ENCODE measurements around the gene RALGAPB. TPM values are rescaled to one million over a fixed set of nuclear protein-coding genes. Genes with fewer than 3 reads are reported as not detected.

RALGAPB gene
- total and polyA plus RNA-seq, 2 experiments from 2014 or later: 10.2 to 40.4 TPM

DNA sequence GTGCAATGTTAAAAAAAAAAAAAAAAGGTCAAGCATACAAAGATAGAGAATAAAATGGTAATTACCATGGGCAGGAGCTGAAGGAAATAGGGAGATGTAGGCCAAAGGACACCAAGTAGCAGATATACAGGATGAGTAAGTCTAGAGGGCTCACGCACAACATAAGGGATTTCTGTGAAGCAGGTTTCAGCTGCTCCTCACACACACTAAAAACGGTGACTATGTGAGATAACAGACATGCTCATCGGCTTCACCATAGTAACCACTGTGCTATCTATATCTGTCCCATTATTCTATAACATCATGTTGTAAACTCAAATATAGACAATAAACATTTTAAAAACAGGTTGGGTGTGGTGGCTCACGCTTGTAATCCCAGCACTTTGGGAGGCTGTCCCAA lies 49.1 kb upstream of the RALGAPB start (continued):
- TF ChIP-seq, protein P1, sequence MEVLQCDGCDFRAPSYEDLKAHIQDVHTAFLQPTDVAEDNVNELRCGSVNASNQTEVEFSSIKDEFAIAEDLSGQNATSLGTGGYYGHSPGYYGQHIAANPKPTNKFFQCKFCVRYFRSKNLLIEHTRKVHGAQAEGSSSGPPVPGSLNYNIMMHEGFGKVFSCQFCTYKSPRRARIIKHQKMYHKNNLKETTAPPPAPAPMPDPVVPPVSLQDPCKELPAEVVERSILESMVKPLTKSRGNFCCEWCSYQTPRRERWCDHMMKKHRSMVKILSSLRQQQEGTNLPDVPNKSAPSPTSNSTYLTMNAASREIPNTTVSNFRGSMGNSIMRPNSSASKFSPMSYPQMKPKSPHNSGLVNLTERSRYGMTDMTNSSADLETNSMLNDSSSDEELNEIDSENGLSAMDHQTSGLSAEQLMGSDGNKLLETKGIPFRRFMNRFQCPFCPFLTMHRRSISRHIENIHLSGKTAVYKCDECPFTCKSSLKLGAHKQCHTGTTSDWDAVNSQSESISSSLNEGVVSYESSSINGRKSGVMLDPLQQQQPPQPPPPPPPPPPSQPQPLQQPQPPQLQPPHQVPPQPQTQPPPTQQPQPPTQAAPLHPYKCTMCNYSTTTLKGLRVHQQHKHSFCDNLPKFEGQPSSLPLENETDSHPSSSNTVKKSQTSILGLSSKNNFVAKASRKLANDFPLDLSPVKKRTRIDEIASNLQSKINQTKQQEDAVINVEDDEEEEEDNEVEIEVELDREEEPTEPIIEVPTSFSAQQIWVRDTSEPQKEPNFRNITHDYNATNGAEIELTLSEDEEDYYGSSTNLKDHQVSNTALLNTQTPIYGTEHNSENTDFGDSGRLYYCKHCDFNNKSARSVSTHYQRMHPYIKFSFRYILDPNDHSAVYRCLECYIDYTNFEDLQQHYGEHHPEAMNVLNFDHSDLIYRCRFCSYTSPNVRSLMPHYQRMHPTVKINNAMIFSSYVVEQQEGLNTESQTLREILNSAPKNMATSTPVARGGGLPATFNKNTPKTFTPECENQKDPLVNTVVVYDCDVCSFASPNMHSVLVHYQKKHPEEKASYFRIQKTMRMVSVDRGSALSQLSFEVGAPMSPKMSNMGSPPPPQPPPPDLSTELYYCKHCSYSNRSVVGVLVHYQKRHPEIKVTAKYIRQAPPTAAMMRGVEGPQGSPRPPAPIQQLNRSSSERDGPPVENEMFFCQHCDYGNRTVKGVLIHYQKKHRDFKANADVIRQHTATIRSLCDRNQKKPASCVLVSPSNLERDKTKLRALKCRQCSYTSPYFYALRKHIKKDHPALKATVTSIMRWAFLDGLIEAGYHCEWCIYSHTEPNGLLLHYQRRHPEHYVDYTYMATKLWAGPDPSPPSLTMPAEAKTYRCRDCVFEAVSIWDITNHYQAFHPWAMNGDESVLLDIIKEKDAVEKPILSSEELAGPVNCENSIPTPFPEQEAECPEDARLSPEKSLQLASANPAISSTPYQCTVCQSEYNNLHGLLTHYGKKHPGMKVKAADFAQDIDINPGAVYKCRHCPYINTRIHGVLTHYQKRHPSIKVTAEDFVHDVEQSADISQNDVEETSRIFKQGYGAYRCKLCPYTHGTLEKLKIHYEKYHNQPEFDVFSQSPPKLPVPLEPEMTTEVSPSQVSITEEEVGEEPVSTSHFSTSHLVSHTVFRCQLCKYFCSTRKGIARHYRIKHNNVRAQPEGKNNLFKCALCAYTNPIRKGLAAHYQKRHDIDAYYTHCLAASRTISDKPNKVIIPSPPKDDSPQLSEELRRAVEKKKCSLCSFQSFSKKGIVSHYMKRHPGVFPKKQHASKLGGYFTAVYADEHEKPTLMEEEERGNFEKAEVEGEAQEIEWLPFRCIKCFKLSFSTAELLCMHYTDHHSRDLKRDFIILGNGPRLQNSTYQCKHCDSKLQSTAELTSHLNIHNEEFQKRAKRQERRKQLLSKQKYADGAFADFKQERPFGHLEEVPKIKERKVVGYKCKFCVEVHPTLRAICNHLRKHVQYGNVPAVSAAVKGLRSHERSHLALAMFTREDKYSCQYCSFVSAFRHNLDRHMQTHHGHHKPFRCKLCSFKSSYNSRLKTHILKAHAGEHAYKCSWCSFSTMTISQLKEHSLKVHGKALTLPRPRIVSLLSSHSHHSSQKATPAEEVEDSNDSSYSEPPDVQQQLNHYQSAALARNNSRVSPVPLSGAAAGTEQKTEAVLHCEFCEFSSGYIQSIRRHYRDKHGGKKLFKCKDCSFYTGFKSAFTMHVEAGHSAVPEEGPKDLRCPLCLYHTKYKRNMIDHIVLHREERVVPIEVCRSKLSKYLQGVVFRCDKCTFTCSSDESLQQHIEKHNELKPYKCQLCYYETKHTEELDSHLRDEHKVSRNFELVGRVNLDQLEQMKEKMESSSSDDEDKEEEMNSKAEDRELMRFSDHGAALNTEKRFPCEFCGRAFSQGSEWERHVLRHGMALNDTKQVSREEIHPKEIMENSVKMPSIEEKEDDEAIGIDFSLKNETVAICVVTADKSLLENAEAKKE (CRISPR knock-in tag; IDR thresholded peaks at IDR 0.05): no peak

DNA sequence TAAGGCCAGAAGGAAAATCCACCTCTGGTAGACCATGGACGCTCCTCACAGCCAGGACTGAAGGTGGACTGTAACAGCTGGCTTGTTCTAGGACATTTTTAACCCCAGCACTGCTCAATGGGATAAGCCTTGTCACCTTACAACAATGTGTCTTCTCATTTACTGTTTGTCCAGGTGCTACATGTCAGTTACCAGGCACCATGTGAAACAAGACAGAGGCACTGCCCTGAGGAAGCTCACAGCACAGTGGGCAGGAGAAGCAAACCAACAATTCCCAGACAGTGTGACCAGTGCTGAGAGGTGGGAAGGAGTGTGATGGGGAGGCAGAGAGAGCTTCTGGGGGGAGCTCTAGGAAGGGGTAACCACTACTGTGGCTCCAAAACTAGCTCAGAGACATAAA lies 48.2 kb upstream of the RALGAPB start:
- Histone ChIP-seq H3K4me3 (no peak overlapping the region), H3K79me2 (replicated peaks; ENCODE audit: insufficient read depth) (peaks cover 68% of the 10 kb centered on the region), H3K36me3 (ENCODE audit: insufficient read depth) (peaks cover 88% of the 10 kb centered on the region), H2AFZ (no peak overlapping the region), H3K27me3 (ENCODE audit: insufficient read depth) (no peaks in the 10 kb centered on the region), H4K20me1 (replicated peaks; ENCODE audit: insufficient read depth) (peaks cover 55% of the 10 kb centered on the region), H3F3A (replicated peaks; ENCODE audit: low read depth) (peaks cover 40% of the 10 kb centered on the region), H3K4me1 (ENCODE audit: insufficient read depth) (no peaks in the 10 kb centered on the region), H3K4me2 (no peak overlapping the region), H3K9me2 (ENCODE audit: insufficient read depth) (no peaks in the 10 kb centered on the region), H3K27ac (ENCODE audit: low read depth) (no peak overlapping the region)
- Mint-ChIP-seq H3K4me3 (no peak overlapping the region), H3K27me3 (ENCODE audit: insufficient read depth, low read depth, poor library complexity) (peaks cover 20% of the 10 kb centered on the region), H3K27ac (no peak overlapping the region), H3K4me1 (peaks cover 3% of the 10 kb centered on the region; the same call in 1 of the 3 replicates), H3K9me3 (peaks cover 2% of the 10 kb centered on the region; the same call in 1 of the 3 replicates), H3K36me3 (ENCODE audit: low read depth) (peaks cover 100% of the 10 kb centered on the region)
- no peak for DNase-seq (ENCODE audit: low spot score)
- no peak for ATAC-seq
- TF ChIP-seq, protein P2, sequence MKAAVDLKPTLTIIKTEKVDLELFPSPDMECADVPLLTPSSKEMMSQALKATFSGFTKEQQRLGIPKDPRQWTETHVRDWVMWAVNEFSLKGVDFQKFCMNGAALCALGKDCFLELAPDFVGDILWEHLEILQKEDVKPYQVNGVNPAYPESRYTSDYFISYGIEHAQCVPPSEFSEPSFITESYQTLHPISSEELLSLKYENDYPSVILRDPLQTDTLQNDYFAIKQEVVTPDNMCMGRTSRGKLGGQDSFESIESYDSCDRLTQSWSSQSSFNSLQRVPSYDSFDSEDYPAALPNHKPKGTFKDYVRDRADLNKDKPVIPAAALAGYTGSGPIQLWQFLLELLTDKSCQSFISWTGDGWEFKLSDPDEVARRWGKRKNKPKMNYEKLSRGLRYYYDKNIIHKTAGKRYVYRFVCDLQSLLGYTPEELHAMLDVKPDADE (IDR thresholded peaks at IDR 0.05): no peak
- no peak for TF ChIP-seq NANOG (IDR thresholded peaks at IDR 0.05; ENCODE audit: borderline replicate concordance)
- TF ChIP-seq, protein P3, sequence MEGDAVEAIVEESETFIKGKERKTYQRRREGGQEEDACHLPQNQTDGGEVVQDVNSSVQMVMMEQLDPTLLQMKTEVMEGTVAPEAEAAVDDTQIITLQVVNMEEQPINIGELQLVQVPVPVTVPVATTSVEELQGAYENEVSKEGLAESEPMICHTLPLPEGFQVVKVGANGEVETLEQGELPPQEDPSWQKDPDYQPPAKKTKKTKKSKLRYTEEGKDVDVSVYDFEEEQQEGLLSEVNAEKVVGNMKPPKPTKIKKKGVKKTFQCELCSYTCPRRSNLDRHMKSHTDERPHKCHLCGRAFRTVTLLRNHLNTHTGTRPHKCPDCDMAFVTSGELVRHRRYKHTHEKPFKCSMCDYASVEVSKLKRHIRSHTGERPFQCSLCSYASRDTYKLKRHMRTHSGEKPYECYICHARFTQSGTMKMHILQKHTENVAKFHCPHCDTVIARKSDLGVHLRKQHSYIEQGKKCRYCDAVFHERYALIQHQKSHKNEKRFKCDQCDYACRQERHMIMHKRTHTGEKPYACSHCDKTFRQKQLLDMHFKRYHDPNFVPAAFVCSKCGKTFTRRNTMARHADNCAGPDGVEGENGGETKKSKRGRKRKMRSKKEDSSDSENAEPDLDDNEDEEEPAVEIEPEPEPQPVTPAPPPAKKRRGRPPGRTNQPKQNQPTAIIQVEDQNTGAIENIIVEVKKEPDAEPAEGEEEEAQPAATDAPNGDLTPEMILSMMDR (conservative IDR thresholded peaks at IDR 0.05; ENCODE audit: low read depth in 2 of 2): no peak
- TF ChIP-seq, protein P4, sequence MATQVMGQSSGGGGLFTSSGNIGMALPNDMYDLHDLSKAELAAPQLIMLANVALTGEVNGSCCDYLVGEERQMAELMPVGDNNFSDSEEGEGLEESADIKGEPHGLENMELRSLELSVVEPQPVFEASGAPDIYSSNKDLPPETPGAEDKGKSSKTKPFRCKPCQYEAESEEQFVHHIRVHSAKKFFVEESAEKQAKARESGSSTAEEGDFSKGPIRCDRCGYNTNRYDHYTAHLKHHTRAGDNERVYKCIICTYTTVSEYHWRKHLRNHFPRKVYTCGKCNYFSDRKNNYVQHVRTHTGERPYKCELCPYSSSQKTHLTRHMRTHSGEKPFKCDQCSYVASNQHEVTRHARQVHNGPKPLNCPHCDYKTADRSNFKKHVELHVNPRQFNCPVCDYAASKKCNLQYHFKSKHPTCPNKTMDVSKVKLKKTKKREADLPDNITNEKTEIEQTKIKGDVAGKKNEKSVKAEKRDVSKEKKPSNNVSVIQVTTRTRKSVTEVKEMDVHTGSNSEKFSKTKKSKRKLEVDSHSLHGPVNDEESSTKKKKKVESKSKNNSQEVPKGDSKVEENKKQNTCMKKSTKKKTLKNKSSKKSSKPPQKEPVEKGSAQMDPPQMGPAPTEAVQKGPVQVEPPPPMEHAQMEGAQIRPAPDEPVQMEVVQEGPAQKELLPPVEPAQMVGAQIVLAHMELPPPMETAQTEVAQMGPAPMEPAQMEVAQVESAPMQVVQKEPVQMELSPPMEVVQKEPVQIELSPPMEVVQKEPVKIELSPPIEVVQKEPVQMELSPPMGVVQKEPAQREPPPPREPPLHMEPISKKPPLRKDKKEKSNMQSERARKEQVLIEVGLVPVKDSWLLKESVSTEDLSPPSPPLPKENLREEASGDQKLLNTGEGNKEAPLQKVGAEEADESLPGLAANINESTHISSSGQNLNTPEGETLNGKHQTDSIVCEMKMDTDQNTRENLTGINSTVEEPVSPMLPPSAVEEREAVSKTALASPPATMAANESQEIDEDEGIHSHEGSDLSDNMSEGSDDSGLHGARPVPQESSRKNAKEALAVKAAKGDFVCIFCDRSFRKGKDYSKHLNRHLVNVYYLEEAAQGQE (IDR thresholded peaks at IDR 0.05; ENCODE audit: unreplicated experiment): no peak
- TF ChIP-seq ZNF331 (CRISPR knock-in tag; IDR thresholded peaks at IDR 0.05; ENCODE audit: low read depth): no peak

All from GM23338 (cell line).